K562 (cell line): ENCODE data around the gene RNF112. TPM values are rescaled to one million over a fixed set of nuclear protein-coding genes. Genes with fewer than 3 reads are reported as not detected.

Experiments used
- CBX3 ChIP-seq, 2 experiments: IDR thresholded peaks; 1 replicate in 1 of 2; 2 replicates in 1 of 2; pipeline ENCODE4 v1.6.1; 2012; ENCODE audit warnings: inconsistent platforms in 2 of 2, low read length in 2 of 2, borderline replicate concordance in 1 of 2, control low read depth in 1 of 2
- E2F8 ChIP-seq: fragments of 450-650 bp; IDR thresholded peaks from 2 replicates; pipeline ENCODE4 v1.7.1; 2018; ENCODE audit warnings: mild to moderate bottlenecking, low read depth; ENCODE audit not compliant: partially characterized antibody
- GATAD2B ChIP-seq: fragments of 450-650 bp; IDR thresholded peaks from 2 replicates; pipeline ENCODE4 v1.6.1; 2017; ENCODE audit warnings: mild to moderate bottlenecking, borderline replicate concordance
- LEF1 ChIP-seq: fragments of 450-650 bp; IDR thresholded peaks from 2 replicates; pipeline ENCODE4 v1.6.1; 2016; ENCODE audit warnings: mild to moderate bottlenecking
- NCOA6 ChIP-seq: fragments of 450-650 bp; IDR thresholded peaks from 2 replicates; pipeline ENCODE4 v1.6.1; 2017; ENCODE audit warnings: mild to moderate bottlenecking
- NR1H2 ChIP-seq: sonication (generic); formaldehyde crosslinking; IDR thresholded peaks from 2 replicates; pipeline ENCODE4 v1.4.0; 2020; ENCODE audit warnings: mild to moderate bottlenecking, missing genetic modification reagents
- PHF21A ChIP-seq: fragments of 450-650 bp; IDR thresholded peaks from 2 replicates; pipeline ENCODE4 v1.6.1; 2017; ENCODE audit warnings: low read depth, borderline replicate concordance
- POLR2AphosphoS2 ChIP-seq: IDR thresholded peaks from 2 replicates; pipeline ENCODE4 v1.6.1; 2012; ENCODE audit warnings: low read length, improper control_type of control experiment
- SP2 ChIP-seq: IDR thresholded peaks from 2 replicates; pipeline ENCODE4 v1.6.1; 2011; ENCODE audit warnings: mild to moderate bottlenecking, low read depth, low read length, moderate library complexity; ENCODE audit not compliant: poor library complexity, severe bottlenecking; ENCODE audit errors: extremely low read depth
- TAL1 ChIP-seq: fragments of 450-650 bp; IDR thresholded peaks from 2 replicates; pipeline ENCODE4 v1.6.1; 2016; ENCODE audit warnings: mild to moderate bottlenecking
- TEAD1 ChIP-seq, 2 experiments: fragments of 450-650 bp in 1 of 2; sonication (generic) in 1 of 2; formaldehyde crosslinking; IDR thresholded peaks; 2 replicates each; pipeline versions ENCODE4 v1.4.0 to v1.8.0; 2020 to 2022; ENCODE audit warnings: mild to moderate bottlenecking in 2 of 2, missing genetic modification reagents in 1 of 2
- TGIF2 ChIP-seq: sonication (generic); formaldehyde crosslinking; IDR thresholded peaks from 2 replicates; pipeline ENCODE4 v1.8.1; 2022; ENCODE audit warnings: mild to moderate bottlenecking, missing genetic modification reagents, moderate library complexity
- TRIM24 ChIP-seq, 2 experiments: fragments of 450-650 bp; IDR thresholded peaks; 2 replicates each; pipeline ENCODE4 v1.6.1; 2016
- U2AF2 ChIP-seq: fragments of 200-400 bp; formaldehyde crosslinking; optimal IDR thresholded peaks from 2 replicates; pipeline ENCODE3; 2017; ENCODE audit warnings: low read depth, mild to moderate bottlenecking, low read length
- ZKSCAN8 ChIP-seq: fragments of 200-800 bp; sonication (Bioruptor generic); IDR thresholded peaks from 2 replicates; pipeline ENCODE4 v1.6.1; 2016; ENCODE audit warnings: missing genetic modification characterization, missing compliant biosample characterization
- ZNF23 ChIP-seq: fragments of 250-450 bp; sonication (Bioruptor Pico); IDR thresholded peaks from 2 replicates; pipeline ENCODE4 v1.4.0; 2020; ENCODE audit warnings: mild to moderate bottlenecking
- ZNF280B ChIP-seq: fragments of 250-450 bp; sonication (Bioruptor Pico); IDR thresholded peaks from 2 replicates; pipeline ENCODE4 v1.5.1; 2021; ENCODE audit warnings: mild to moderate bottlenecking
- ZNF583 ChIP-seq: fragments of 250-450 bp; sonication (Bioruptor Pico); IDR thresholded peaks from 2 replicates; pipeline ENCODE4 v1.4.0; 2020
- ZNF655 ChIP-seq: fragments of 250-450 bp; sonication (Bioruptor Pico); IDR thresholded peaks from 2 replicates; pipeline ENCODE4 v1.5.0; 2021
- ZZZ3 ChIP-seq: fragments of 450-650 bp; IDR thresholded peaks from 2 replicates; pipeline ENCODE4 v1.6.1; 2016; ENCODE audit warnings: antibody characterized with exemption, mild to moderate bottlenecking, moderate library complexity
- polyA plus RNA-seq, 8 experiments: library from polyadenylated mRNA; depleted of rRNA in 4 of 8; stranded (reverse) in 5 of 8; unstranded in 3 of 8; fragments of >200 nt; fragmentation: Nextera tagmentation in 2 of 8; fragmentation: Illumina TruSeq in 1 of 8; extraction: Ambion mirVana in 2 of 8; extraction: Trizol in 1 of 8; gene quantifications; 2 replicates each; pipeline versions ENCODE4 v1.2.1 to v1.2.3, GENCODE V29; 2011 to 2014; ENCODE audit warnings: inconsistent platforms in 1 of 8, missing spikeins in 1 of 8
- total RNA-seq, 7 experiments: library from RNA; depleted of rRNA in 6 of 7; stranded (reverse); fragments of >200 nt in 6 of 7; fragmentation: Illumina TruSeq in 2 of 7; extraction: Trizol in 2 of 7; gene quantifications; 2 replicates each; pipeline versions ENCODE4 v1.2.1 to v1.2.3, GENCODE V29; 2011 to 2021; ENCODE audit warnings: low replicate concordance in 1 of 7
- TF ChIP-seq, protein P1 (sequence below): sonication (generic); formaldehyde crosslinking; IDR thresholded peaks from 2 replicates; pipeline ENCODE4 v1.8.1; 2023; ENCODE audit warnings: mild to moderate bottlenecking, missing genetic modification reagents

Gene RNF112
- total and polyA plus RNA-seq, 9 of the 15 experiments (the other 6 are each of a cell fraction or from before 2014, with no cell fraction given), result 0.05 TPM; not detected in 8

- TF ChIP-seq ZKSCAN8 (CRISPR knock-in tag), result no peak
- TF ChIP-seq ZZZ3, result no peak
- no peak for TF ChIP-seq NCOA6
- TF ChIP-seq U2AF2, result no peak
- TF ChIP-seq CBX3 (IDR thresholded peaks at IDR 0.05; ENCODE audit: borderline replicate concordance in 1 of 2, low read length in 2 of 2), result no peak
- no peak for TF ChIP-seq GATAD2B
- no peak for TF ChIP-seq ZNF280B (CRISPR knock-in tag)
- TF ChIP-seq SP2, result peak; percentile 93
- TF ChIP-seq TGIF2, result no peak
- no peak for TF ChIP-seq PHF21A
- no peak for TF ChIP-seq TRIM24 (IDR thresholded peaks at IDR 0.05)
- no peak for TF ChIP-seq ZNF655 (CRISPR knock-in tag)
- no peak; a peak in 1 of 4 replicates for TF ChIP-seq TEAD1 (CRISPR knock-in tag; IDR thresholded peaks at IDR 0.05)
- TF ChIP-seq, protein P1, sequence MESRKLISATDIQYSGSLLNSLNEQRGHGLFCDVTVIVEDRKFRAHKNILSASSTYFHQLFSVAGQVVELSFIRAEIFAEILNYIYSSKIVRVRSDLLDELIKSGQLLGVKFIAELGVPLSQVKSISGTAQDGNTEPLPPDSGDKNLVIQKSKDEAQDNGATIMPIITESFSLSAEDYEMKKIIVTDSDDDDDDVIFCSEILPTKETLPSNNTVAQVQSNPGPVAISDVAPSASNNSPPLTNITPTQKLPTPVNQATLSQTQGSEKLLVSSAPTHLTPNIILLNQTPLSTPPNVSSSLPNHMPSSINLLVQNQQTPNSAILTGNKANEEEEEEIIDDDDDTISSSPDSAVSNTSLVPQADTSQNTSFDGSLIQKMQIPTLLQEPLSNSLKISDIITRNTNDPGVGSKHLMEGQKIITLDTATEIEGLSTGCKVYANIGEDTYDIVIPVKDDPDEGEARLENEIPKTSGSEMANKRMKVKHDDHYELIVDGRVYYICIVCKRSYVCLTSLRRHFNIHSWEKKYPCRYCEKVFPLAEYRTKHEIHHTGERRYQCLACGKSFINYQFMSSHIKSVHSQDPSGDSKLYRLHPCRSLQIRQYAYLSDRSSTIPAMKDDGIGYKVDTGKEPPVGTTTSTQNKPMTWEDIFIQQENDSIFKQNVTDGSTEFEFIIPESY (CRISPR knock-in tag), result no peak
- TF ChIP-seq ZNF583 (CRISPR knock-in tag), result no peak
- TF ChIP-seq E2F8, result peak; percentile 56
- no peak for TF ChIP-seq NR1H2 (CRISPR knock-in tag)
- TF ChIP-seq LEF1, result no peak
- no peak for TF ChIP-seq TAL1
- no peak for TF ChIP-seq ZNF23 (CRISPR knock-in tag)
- TF ChIP-seq POLR2AphosphoS2, result no peak
Measured at GRCh38 chr17:19377602-19378415, 33.2 kb upstream of the RNF112 start (continued).
